HEK293 (cell line): Measurements from ENCODE around the gene STUB1.
A peak's percentile ranks its signal among the peaks of the same experiment; 100 is the strongest.

Experiments used
- EGR2 ChIP-seq: fragments of 450-650 bp; formaldehyde crosslinking; IDR thresholded peaks from 2 replicates; pipeline ENCODE4 v1.5.1; 2016; ENCODE audit warnings: low read depth, missing biosample characterization, missing genetic modification characterization
- GLIS2 ChIP-seq: fragments of 450-650 bp; formaldehyde crosslinking; IDR thresholded peaks from 2 replicates; pipeline ENCODE4 v1.5.1; 2016; ENCODE audit warnings: missing biosample characterization, missing genetic modification characterization
- KLF10 ChIP-seq: fragments of 450-650 bp; IDR thresholded peaks from 2 replicates; pipeline ENCODE4 v1.5.1; 2018; ENCODE audit warnings: missing biosample characterization, mild to moderate bottlenecking, missing genetic modification characterization
- KLF8 ChIP-seq: fragments of 450-650 bp; formaldehyde crosslinking; IDR thresholded peaks from 2 replicates; pipeline ENCODE4 v1.5.1; 2016; ENCODE audit warnings: missing biosample characterization, missing genetic modification characterization
- ZBTB20 ChIP-seq: fragments of 450-650 bp; formaldehyde crosslinking; IDR thresholded peaks from 2 replicates; pipeline ENCODE4 v1.5.1; 2016; ENCODE audit warnings: missing biosample characterization, missing genetic modification characterization
- ZBTB8A ChIP-seq: fragments of 450-650 bp; formaldehyde crosslinking; IDR thresholded peaks from 2 replicates; pipeline ENCODE4 v1.5.1; 2016; ENCODE audit warnings: missing biosample characterization, missing genetic modification characterization
- ZEB2 ChIP-seq: fragments of 450-650 bp; formaldehyde crosslinking; IDR thresholded peaks from 2 replicates; pipeline ENCODE4 v1.5.1; 2016; ENCODE audit warnings: missing biosample characterization, missing genetic modification characterization
- ZFHX2 ChIP-seq: fragments of 450-650 bp; formaldehyde crosslinking; conservative IDR thresholded peaks from 2 replicates; pipeline ENCODE4 v1.5.1; 2016; ENCODE audit warnings: missing biosample characterization, missing genetic modification characterization
- ZFP3 ChIP-seq: fragments of 450-650 bp; formaldehyde crosslinking; IDR thresholded peaks from 2 replicates; pipeline ENCODE4 v1.5.1; 2016; ENCODE audit warnings: low read depth, missing biosample characterization, missing genetic modification characterization
- ZIC2 ChIP-seq: fragments of 450-650 bp; formaldehyde crosslinking; IDR thresholded peaks from 2 replicates; pipeline ENCODE4 v1.5.1; 2016; ENCODE audit warnings: missing biosample characterization, missing genetic modification characterization
- ZNF335 ChIP-seq: fragments of 450-650 bp; formaldehyde crosslinking; conservative IDR thresholded peaks from 2 replicates; pipeline ENCODE4 v1.5.1; 2016; ENCODE audit warnings: missing biosample characterization, missing genetic modification characterization
- ZNF341 ChIP-seq: fragments of 450-650 bp; formaldehyde crosslinking; IDR thresholded peaks from 2 replicates; pipeline ENCODE4; 2016; ENCODE audit warnings: low read depth, missing biosample characterization, missing genetic modification characterization
- ZNF561 ChIP-seq: fragments of 450-650 bp; IDR thresholded peaks from 2 replicates; pipeline ENCODE4 v1.5.1; 2018; ENCODE audit warnings: missing biosample characterization, missing genetic modification characterization, borderline replicate concordance
- ZNF600 ChIP-seq: fragments of 450-650 bp; formaldehyde crosslinking; IDR thresholded peaks from 2 replicates; pipeline ENCODE4 v1.5.1; 2016; ENCODE audit warnings: missing biosample characterization, missing genetic modification characterization
- ZNF654 ChIP-seq: fragments of 450-650 bp; formaldehyde crosslinking; IDR thresholded peaks from 2 replicates; pipeline ENCODE4 v1.5.1; 2016; ENCODE audit warnings: low read depth, missing biosample characterization, missing genetic modification characterization
- ZNF677 ChIP-seq: fragments of 450-650 bp; IDR thresholded peaks from 2 replicates; pipeline ENCODE4 v1.5.0; 2018; ENCODE audit warnings: missing biosample characterization, mild to moderate bottlenecking, missing genetic modification characterization, moderate library complexity
- ZNF843 ChIP-seq: fragments of 450-650 bp; formaldehyde crosslinking; IDR thresholded peaks from 2 replicates; pipeline ENCODE4 v1.5.1; 2016; ENCODE audit warnings: missing biosample characterization, missing genetic modification characterization
- ZSCAN30 ChIP-seq: fragments of 450-650 bp; IDR thresholded peaks from 2 replicates; pipeline ENCODE4 v1.5.1; 2018; ENCODE audit warnings: missing biosample characterization, mild to moderate bottlenecking, missing genetic modification characterization, moderate library complexity
- TF ChIP-seq, protein P1 (sequence below): fragments of 450-650 bp; formaldehyde crosslinking; IDR thresholded peaks from 2 replicates; pipeline ENCODE4 v1.5.1; 2016; ENCODE audit warnings: missing biosample characterization, missing genetic modification characterization
- TF ChIP-seq, protein P2 (sequence below): fragments of 450-650 bp; formaldehyde crosslinking; IDR thresholded peaks from 2 replicates; pipeline ENCODE4 v1.5.1; 2017; ENCODE audit warnings: missing biosample characterization, missing genetic modification characterization
- TF ChIP-seq, protein P3 (sequence below): fragments of 450-650 bp; formaldehyde crosslinking; IDR thresholded peaks from 2 replicates; pipeline ENCODE4 v1.5.1; 2016; ENCODE audit warnings: missing biosample characterization, missing genetic modification characterization
- TF ChIP-seq, protein P4 (sequence below): fragments of 450-650 bp; formaldehyde crosslinking; IDR thresholded peaks from 2 replicates; pipeline ENCODE4 v1.5.1; 2016; ENCODE audit warnings: missing biosample characterization, missing genetic modification characterization
- TF ChIP-seq, protein P5 (sequence below): fragments of 450-650 bp; formaldehyde crosslinking; IDR thresholded peaks from 2 replicates; pipeline ENCODE4 v1.5.1; 2016; ENCODE audit warnings: missing biosample characterization, missing genetic modification characterization
- TF ChIP-seq, protein P6 (sequence below): fragments of 450-650 bp; formaldehyde crosslinking; IDR thresholded peaks from 2 replicates; pipeline ENCODE4 v1.5.1; 2016; ENCODE audit warnings: missing biosample characterization, missing genetic modification characterization

STUB1 gene

DNA sequence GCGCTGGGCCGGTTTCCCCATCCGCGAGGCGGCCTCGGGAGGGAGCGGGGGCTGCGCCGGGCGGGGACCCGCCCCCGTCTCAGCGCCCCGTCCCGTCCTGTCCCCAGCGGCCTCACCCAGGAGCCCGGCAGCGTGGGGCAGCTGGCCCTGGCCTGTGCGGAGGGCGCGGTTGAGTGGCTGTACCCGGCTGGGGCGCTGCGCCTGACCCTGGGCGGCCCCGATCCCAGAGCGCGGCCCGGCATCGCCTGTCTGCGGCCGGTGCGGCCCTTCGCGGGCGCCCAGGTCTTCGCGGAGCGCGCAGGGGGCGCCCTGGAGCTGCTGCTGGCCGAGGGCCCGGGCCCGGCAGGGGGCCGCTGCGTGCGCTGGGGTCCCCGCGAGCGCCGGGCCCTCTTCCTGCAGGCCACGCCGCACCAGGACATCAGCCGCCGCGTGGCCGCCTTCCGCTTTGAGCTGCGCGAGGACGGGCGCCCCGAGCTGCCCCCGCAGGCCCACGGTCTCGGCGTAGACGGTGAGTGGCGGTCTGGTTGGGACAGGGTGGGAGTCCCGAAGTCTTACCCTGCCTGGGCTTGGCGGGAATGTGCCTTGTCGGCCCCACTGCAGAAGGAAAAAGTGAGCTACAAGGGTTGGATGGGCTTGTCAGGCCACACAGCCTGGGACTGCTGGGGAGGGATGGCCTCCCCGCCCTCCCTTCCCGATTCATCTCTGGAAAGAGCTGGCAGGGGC is 35.4 kb downstream of the STUB1 start (continued):
- TF ChIP-seq, protein P1, sequence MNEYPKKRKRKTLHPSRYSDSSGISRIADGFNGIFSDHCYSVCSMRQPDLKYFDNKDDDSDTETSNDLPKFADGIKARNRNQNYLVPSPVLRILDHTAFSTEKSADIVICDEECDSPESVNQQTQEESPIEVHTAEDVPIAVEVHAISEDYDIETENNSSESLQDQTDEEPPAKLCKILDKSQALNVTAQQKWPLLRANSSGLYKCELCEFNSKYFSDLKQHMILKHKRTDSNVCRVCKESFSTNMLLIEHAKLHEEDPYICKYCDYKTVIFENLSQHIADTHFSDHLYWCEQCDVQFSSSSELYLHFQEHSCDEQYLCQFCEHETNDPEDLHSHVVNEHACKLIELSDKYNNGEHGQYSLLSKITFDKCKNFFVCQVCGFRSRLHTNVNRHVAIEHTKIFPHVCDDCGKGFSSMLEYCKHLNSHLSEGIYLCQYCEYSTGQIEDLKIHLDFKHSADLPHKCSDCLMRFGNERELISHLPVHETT (tag by site-specific recombination) = no peak
- TF ChIP-seq EGR2 (no peak), ZNF677 (tag by site-specific recombination) (peak; percentile 9; the same call in 1 of the 2 replicates), ZEB2 (tag by site-specific recombination) (0 out of 2 replicates have a peak, but pooled peaks have one; percentile 36), ZNF843 (tag by site-specific recombination) (no peak), ZNF561 (tag by site-specific recombination) (peak; percentile 69; the same call in 1 of the 2 replicates), ZBTB20 (tag by site-specific recombination) (peak; percentile 55; the same call in 1 of the 2 replicates), ZIC2 (tag by site-specific recombination) (peak; percentile 66), ZNF335 (tag by site-specific recombination) (peak; percentile 48), ZNF654 (tag by site-specific recombination) (no peak), ZNF341 (tag by site-specific recombination) (peak; percentile 38), KLF10 (tag by site-specific recombination) (0 out of 2 replicates have a peak, but pooled peaks have one; percentile 27), ZFHX2 (tag by site-specific recombination) (peak; percentile 28; the same call in 1 of the 2 replicates), GLIS2 (tag by site-specific recombination) (peak; percentile 46; the same call in 1 of the 2 replicates), ZBTB8A (tag by site-specific recombination) (peak; percentile 64; the same call in 1 of the 2 replicates), KLF8 (tag by site-specific recombination) (peak; percentile 38; the same call in 1 of the 2 replicates), ZSCAN30 (0 out of 2 replicates have a peak, but pooled peaks have one; percentile 30), ZNF600 (tag by site-specific recombination) (peak; percentile 65), ZFP3 (tag by site-specific recombination) (no peak)
- TF ChIP-seq, protein P2, sequence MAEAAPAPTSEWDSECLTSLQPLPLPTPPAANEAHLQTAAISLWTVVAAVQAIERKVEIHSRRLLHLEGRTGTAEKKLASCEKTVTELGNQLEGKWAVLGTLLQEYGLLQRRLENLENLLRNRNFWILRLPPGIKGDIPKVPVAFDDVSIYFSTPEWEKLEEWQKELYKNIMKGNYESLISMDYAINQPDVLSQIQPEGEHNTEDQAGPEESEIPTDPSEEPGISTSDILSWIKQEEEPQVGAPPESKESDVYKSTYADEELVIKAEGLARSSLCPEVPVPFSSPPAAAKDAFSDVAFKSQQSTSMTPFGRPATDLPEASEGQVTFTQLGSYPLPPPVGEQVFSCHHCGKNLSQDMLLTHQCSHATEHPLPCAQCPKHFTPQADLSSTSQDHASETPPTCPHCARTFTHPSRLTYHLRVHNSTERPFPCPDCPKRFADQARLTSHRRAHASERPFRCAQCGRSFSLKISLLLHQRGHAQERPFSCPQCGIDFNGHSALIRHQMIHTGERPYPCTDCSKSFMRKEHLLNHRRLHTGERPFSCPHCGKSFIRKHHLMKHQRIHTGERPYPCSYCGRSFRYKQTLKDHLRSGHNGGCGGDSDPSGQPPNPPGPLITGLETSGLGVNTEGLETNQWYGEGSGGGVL = peak; percentile 43; the same call in 1 of the 2 replicates
- TF ChIP-seq, protein P3, sequence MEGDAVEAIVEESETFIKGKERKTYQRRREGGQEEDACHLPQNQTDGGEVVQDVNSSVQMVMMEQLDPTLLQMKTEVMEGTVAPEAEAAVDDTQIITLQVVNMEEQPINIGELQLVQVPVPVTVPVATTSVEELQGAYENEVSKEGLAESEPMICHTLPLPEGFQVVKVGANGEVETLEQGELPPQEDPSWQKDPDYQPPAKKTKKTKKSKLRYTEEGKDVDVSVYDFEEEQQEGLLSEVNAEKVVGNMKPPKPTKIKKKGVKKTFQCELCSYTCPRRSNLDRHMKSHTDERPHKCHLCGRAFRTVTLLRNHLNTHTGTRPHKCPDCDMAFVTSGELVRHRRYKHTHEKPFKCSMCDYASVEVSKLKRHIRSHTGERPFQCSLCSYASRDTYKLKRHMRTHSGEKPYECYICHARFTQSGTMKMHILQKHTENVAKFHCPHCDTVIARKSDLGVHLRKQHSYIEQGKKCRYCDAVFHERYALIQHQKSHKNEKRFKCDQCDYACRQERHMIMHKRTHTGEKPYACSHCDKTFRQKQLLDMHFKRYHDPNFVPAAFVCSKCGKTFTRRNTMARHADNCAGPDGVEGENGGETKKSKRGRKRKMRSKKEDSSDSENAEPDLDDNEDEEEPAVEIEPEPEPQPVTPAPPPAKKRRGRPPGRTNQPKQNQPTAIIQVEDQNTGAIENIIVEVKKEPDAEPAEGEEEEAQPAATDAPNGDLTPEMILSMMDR (tag by site-specific recombination) = peak; percentile 28; the same call in 1 of the 2 replicates
- TF ChIP-seq, protein P4, sequence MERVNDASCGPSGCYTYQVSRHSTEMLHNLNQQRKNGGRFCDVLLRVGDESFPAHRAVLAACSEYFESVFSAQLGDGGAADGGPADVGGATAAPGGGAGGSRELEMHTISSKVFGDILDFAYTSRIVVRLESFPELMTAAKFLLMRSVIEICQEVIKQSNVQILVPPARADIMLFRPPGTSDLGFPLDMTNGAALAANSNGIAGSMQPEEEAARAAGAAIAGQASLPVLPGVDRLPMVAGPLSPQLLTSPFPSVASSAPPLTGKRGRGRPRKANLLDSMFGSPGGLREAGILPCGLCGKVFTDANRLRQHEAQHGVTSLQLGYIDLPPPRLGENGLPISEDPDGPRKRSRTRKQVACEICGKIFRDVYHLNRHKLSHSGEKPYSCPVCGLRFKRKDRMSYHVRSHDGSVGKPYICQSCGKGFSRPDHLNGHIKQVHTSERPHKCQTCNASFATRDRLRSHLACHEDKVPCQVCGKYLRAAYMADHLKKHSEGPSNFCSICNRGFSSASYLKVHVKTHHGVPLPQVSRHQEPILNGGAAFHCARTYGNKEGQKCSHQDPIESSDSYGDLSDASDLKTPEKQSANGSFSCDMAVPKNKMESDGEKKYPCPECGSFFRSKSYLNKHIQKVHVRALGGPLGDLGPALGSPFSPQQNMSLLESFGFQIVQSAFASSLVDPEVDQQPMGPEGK (tag by site-specific recombination) = peak; percentile 65
- TF ChIP-seq, protein P5, sequence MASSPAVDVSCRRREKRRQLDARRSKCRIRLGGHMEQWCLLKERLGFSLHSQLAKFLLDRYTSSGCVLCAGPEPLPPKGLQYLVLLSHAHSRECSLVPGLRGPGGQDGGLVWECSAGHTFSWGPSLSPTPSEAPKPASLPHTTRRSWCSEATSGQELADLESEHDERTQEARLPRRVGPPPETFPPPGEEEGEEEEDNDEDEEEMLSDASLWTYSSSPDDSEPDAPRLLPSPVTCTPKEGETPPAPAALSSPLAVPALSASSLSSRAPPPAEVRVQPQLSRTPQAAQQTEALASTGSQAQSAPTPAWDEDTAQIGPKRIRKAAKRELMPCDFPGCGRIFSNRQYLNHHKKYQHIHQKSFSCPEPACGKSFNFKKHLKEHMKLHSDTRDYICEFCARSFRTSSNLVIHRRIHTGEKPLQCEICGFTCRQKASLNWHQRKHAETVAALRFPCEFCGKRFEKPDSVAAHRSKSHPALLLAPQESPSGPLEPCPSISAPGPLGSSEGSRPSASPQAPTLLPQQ (tag by site-specific recombination) = peak; percentile 59; the same call in 1 of the 2 replicates
- TF ChIP-seq, protein P6, sequence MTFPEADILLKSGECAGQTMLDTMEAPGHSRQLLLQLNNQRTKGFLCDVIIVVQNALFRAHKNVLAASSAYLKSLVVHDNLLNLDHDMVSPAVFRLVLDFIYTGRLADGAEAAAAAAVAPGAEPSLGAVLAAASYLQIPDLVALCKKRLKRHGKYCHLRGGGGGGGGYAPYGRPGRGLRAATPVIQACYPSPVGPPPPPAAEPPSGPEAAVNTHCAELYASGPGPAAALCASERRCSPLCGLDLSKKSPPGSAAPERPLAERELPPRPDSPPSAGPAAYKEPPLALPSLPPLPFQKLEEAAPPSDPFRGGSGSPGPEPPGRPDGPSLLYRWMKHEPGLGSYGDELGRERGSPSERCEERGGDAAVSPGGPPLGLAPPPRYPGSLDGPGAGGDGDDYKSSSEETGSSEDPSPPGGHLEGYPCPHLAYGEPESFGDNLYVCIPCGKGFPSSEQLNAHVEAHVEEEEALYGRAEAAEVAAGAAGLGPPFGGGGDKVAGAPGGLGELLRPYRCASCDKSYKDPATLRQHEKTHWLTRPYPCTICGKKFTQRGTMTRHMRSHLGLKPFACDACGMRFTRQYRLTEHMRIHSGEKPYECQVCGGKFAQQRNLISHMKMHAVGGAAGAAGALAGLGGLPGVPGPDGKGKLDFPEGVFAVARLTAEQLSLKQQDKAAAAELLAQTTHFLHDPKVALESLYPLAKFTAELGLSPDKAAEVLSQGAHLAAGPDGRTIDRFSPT (tag by site-specific recombination) = peak; percentile 17; the same call in 1 of the 2 replicates
- TF ChIP-seq, all 188 proteins: peak for 25
